Measurements from ENCODE around the gene CNTN3. TPM values are rescaled to one million over a fixed set of nuclear protein-coding genes. Genes with fewer than 3 reads are reported as not detected.

CNTN3 gene
- total RNA-seq, 4 donors from 2014 or later: 0.29 to 19.7 (median 7.8) TPM

DNA sequence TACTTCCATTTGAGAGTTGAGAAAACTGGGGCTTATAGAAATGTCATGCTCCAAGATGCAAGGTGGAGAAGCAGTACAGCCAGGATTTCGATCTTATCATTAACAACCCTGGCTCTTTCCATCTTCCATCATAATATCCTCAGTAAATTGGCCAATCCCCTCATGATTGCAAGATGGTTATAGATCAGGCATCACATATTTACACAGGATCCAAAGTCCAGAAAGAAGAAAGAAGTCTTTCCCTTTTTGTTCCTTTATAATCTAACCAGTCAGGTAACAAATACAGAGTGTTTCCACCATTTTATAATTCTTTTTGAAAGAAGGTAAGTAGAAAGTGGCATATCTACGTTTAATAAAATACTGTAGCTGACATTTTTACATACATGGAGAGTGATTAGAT is 29.7 kb downstream of the CNTN3 start:
- H3K36me3 ChIP-seq: no peaks in the 10 kb centered on the region
- no peaks in the 10 kb centered on the region for H3K27me3 ChIP-seq
- no peak for DNase-seq
- H3K27ac ChIP-seq: no peak overlapping the region
- intact Hi-C loops (cut with DNase I; ENCODE audit: low total_unique reads): no loop called here
- H3K4me3 ChIP-seq: no peak overlapping the region
- H3K9me3 ChIP-seq: no peaks in the 10 kb centered on the region
- H3K4me1 ChIP-seq: no peaks in the 10 kb centered on the region
- TF ChIP-seq, protein P1, sequence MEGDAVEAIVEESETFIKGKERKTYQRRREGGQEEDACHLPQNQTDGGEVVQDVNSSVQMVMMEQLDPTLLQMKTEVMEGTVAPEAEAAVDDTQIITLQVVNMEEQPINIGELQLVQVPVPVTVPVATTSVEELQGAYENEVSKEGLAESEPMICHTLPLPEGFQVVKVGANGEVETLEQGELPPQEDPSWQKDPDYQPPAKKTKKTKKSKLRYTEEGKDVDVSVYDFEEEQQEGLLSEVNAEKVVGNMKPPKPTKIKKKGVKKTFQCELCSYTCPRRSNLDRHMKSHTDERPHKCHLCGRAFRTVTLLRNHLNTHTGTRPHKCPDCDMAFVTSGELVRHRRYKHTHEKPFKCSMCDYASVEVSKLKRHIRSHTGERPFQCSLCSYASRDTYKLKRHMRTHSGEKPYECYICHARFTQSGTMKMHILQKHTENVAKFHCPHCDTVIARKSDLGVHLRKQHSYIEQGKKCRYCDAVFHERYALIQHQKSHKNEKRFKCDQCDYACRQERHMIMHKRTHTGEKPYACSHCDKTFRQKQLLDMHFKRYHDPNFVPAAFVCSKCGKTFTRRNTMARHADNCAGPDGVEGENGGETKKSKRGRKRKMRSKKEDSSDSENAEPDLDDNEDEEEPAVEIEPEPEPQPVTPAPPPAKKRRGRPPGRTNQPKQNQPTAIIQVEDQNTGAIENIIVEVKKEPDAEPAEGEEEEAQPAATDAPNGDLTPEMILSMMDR (IDR thresholded peaks at IDR 0.05): no peak
- no peak for TF ChIP-seq POLR2A (IDR thresholded peaks at IDR 0.05)

- intact Hi-C loops (cut with DNase I; ENCODE audit: low total_unique reads): no loop called here
- no peak for DNase-seq
- H3K36me3 ChIP-seq: no peaks in the 10 kb centered on the region
These were observed 31.5 kb downstream of the CNTN3 start for GRCh38 chr3:74582982-74583381.

DNA sequence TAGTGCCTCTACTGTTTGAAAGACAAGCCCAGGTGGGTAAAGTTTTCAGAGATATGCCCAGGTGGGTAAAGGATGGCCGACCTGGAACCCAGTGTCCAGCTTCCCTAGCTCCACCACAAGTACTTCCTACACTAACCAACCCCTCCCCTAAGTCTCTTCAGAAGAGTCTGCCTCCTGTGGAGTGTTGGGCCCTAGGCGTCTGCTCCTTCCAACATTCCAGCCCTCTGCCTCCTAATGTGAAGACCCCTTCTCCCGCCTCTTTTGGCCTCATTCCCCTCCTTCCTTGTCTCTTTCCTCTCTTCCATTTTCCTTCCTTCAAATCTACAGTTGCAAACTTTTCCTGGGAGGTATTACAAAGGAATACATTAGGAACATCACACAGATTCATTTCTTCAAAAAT is 38.6 kb downstream of the CNTN3 start:
- Histone ChIP-seq H3K27me3 (no peaks in the 10 kb centered on the region), H3K4me3 (no peak overlapping the region), H3K4me1 (no peaks in the 10 kb centered on the region), H3K9me3 (no peaks in the 10 kb centered on the region), H3K27ac (no peak overlapping the region), H3K36me3 (no peaks in the 10 kb centered on the region)
- intact Hi-C loops (cut with DNase I; ENCODE audit: low total_unique reads): no loop called here
- TF ChIP-seq POLR2A (IDR thresholded peaks at IDR 0.05): no peak
- TF ChIP-seq, protein P1 (IDR thresholded peaks at IDR 0.05): no peak
- DNase-seq: no peak

More at GRCh38 chr3:74582982-74583381, 31.5 kb downstream of the CNTN3 start:
- Histone ChIP-seq H3K4me1 (no peaks in the 10 kb centered on the region), H3K4me3 (no peak overlapping the region), H3K27ac (no peak overlapping the region), H3K27me3 (no peaks in the 10 kb centered on the region), H3K9me3 (no peaks in the 10 kb centered on the region)
- TF ChIP-seq, protein P1 (IDR thresholded peaks at IDR 0.05): no peak
- no peak for TF ChIP-seq POLR2A (IDR thresholded peaks at IDR 0.05)

- TF ChIP-seq POLR2A (IDR thresholded peaks at IDR 0.05): no peak
- TF ChIP-seq, protein P1 (IDR thresholded peaks at IDR 0.05): no peak
- Histone ChIP-seq H3K27ac (no peak overlapping the region), H3K36me3 (no peaks in the 10 kb centered on the region), H3K4me3 (no peak overlapping the region), H3K4me1 (no peaks in the 10 kb centered on the region), H3K9me3 (no peaks in the 10 kb centered on the region), H3K27me3 (no peaks in the 10 kb centered on the region)
- intact Hi-C loops (cut with DNase I; ENCODE audit: low total_unique reads): no loop called here
- DNase-seq: no peak
These were observed 43.3 kb downstream of the CNTN3 start for GRCh38 chr3:74571118-74571517.

Measured in uterus (tissue), 4 donors.